H9 (cell line): Measurements from ENCODE around the gene CHPF2. TPM values are rescaled to one million over a fixed set of nuclear protein-coding genes. Genes with fewer than 3 reads are reported as not detected.

ENCODE experiments used
- DNase-seq: peaks from one replicate; pipeline ENCODE4 v3.0.0-alpha.2; 2017
- H2AFZ ChIP-seq: one replicate; pipeline ENCODE4 v1.6.1; 2013; ENCODE audit warnings: mild to moderate bottlenecking, low read length, control low read depth, moderate library complexity
- H2AK5ac ChIP-seq: 2 replicates; pipeline ENCODE4 v1.6.1; 2013; ENCODE audit warnings: low read length, control low read depth, mixed read lengths; ENCODE audit not compliant: insufficient read length
- H2BK120ac ChIP-seq: one replicate; pipeline ENCODE4 v1.6.1; 2013; ENCODE audit warnings: low read depth, mild to moderate bottlenecking, low read length, control low read depth, inconsistent platforms; ENCODE audit not compliant: poor library complexity, severe bottlenecking
- H2BK12ac ChIP-seq: 2 replicates; pipeline ENCODE4 v1.6.1; 2013; ENCODE audit warnings: low read length, control low read depth, mixed read lengths, low read depth; ENCODE audit not compliant: insufficient read length
- H2BK15ac ChIP-seq: 2 replicates; pipeline ENCODE4 v1.6.1; 2013; ENCODE audit warnings: low read depth, low read length, control low read depth
- H2BK20ac ChIP-seq: one replicate; pipeline ENCODE4 v1.6.1; 2013; ENCODE audit warnings: low read depth, mild to moderate bottlenecking, low read length, control low read depth, inconsistent platforms; ENCODE audit not compliant: poor library complexity, severe bottlenecking
- H2BK5ac ChIP-seq: 2 replicates; pipeline ENCODE4 v1.6.1; 2013; ENCODE audit warnings: low read length, control low read depth, mixed read lengths; ENCODE audit not compliant: insufficient read length
- H3K14ac ChIP-seq: 2 replicates; pipeline ENCODE4 v1.6.1; 2013; ENCODE audit warnings: low read length, control low read depth; ENCODE audit not compliant: insufficient read depth
- H3K18ac ChIP-seq: 2 replicates; pipeline ENCODE4 v1.6.1; 2013; ENCODE audit warnings: low read depth, mild to moderate bottlenecking, mixed read lengths, low read length, control low read depth; ENCODE audit not compliant: insufficient read length
- H3K23ac ChIP-seq: 2 replicates; pipeline ENCODE4 v1.6.1; 2013; ENCODE audit warnings: low read length, control low read depth, mixed read lengths, low read depth; ENCODE audit not compliant: insufficient read length
- H3K23me2 ChIP-seq: 2 replicates; pipeline ENCODE4 v1.6.1; 2013; ENCODE audit warnings: low read depth, mild to moderate bottlenecking, mixed read lengths, low read length, control low read depth; ENCODE audit not compliant: insufficient read length, poor library complexity, severe bottlenecking
- H3K27ac ChIP-seq: 2 replicates; pipeline ENCODE4 v1.5.1; 2013; ENCODE audit warnings: low read length, control low read depth, mixed read lengths, low read depth; ENCODE audit not compliant: insufficient read length
- H3K27me3 ChIP-seq: 2 replicates; pipeline ENCODE4 v1.6.1; 2013; ENCODE audit warnings: low read length, control low read depth, inconsistent platforms; ENCODE audit not compliant: insufficient read depth
- H3K4ac ChIP-seq: 2 replicates; pipeline ENCODE4 v1.6.1; 2013; ENCODE audit warnings: low read depth, mild to moderate bottlenecking, control low read depth, inconsistent platforms, low read length, moderate library complexity
- H3K4me1 ChIP-seq: 2 replicates; pipeline ENCODE4 v1.6.1; 2013; ENCODE audit warnings: low read length, control low read depth, inconsistent platforms; ENCODE audit not compliant: insufficient read depth
- H3K4me2 ChIP-seq: 2 replicates; pipeline ENCODE4 v1.6.1; 2013; ENCODE audit warnings: low read length, control low read depth, mixed read lengths; ENCODE audit not compliant: insufficient read length, insufficient read depth
- H3K56ac ChIP-seq: 2 replicates; pipeline ENCODE4 v1.6.1; 2013; ENCODE audit warnings: low read depth, mild to moderate bottlenecking, mixed read lengths, low read length, control low read depth; ENCODE audit not compliant: insufficient read length
- H3K79me1 ChIP-seq: 2 replicates; pipeline ENCODE4 v1.6.1; 2013; ENCODE audit warnings: low read depth, mild to moderate bottlenecking, moderate library complexity, low read length, control low read depth, inconsistent platforms; ENCODE audit not compliant: insufficient read depth, poor library complexity, severe bottlenecking
- H3K79me2 ChIP-seq: 2 replicates; pipeline ENCODE4 v1.6.1; 2013; ENCODE audit warnings: low read length, control low read depth, inconsistent platforms; ENCODE audit not compliant: insufficient read depth
- H3K9ac ChIP-seq: 2 replicates; pipeline ENCODE4 v1.6.1; 2013; ENCODE audit warnings: low read length, control low read depth, mixed read lengths; ENCODE audit not compliant: insufficient read length; ENCODE audit errors: extremely low read depth
- H3K9me3 ChIP-seq: one replicate; pipeline ENCODE4 v1.6.1; 2013; ENCODE audit warnings: low read depth, low read length, inconsistent platforms; ENCODE audit not compliant: control insufficient read depth
- H3T11ph ChIP-seq: one replicate; pipeline ENCODE4 v1.6.1; 2013; ENCODE audit warnings: mild to moderate bottlenecking, low read length, control low read depth, inconsistent platforms
- H4K20me1 ChIP-seq: one replicate; pipeline ENCODE4 v1.6.1; 2013; ENCODE audit not compliant: control insufficient read depth, insufficient read length, insufficient read depth
- H4K5ac ChIP-seq: 2 replicates; pipeline ENCODE4 v1.6.1; 2013; ENCODE audit warnings: low read depth, mild to moderate bottlenecking, mixed read lengths, low read length, control low read depth; ENCODE audit not compliant: insufficient read length
- H4K8ac ChIP-seq: replicated peaks from 2 replicates; pipeline ENCODE4 v1.6.1; 2013; ENCODE audit warnings: low read length, control low read depth, mixed read lengths, low read depth; ENCODE audit not compliant: insufficient read length
- H4K91ac ChIP-seq: 2 replicates; pipeline ENCODE4 v1.6.1; 2013; ENCODE audit warnings: low read depth, mild to moderate bottlenecking, moderate library complexity, mixed read lengths, low read length, control low read depth; ENCODE audit not compliant: insufficient read length
- H3K27ac Mint-ChIP-seq, 3 experiments: 2 replicates in 2 of 3; 3 replicates in 1 of 3; pipeline ENCODE4 v1.8.0; 2020 to 2021; ENCODE audit warnings: mixed read lengths in 3 of 3, mild to moderate bottlenecking in 1 of 3, moderate library complexity in 1 of 3
- H3K27me3 Mint-ChIP-seq: 2 replicates; pipeline ENCODE4 v1.8.0; 2021; ENCODE audit warnings: low read depth, mild to moderate bottlenecking, moderate library complexity, mixed read lengths
- H3K36me3 Mint-ChIP-seq, 3 experiments: 2 replicates in 2 of 3; 3 replicates in 1 of 3; pipeline ENCODE4 v1.8.0; 2020 to 2021; ENCODE audit warnings: low read depth in 3 of 3, mixed read lengths in 3 of 3; ENCODE audit not compliant: insufficient read depth in 1 of 3
- H3K4me1 Mint-ChIP-seq, 2 experiments: 2 replicates each; pipeline ENCODE4 v1.8.0; 2020; ENCODE audit warnings: mixed read lengths in 2 of 2
- H3K4me3 Mint-ChIP-seq, 2 experiments: 2 replicates in 1 of 2; 3 replicates in 1 of 2; pipeline ENCODE4 v1.8.0; 2020 to 2021; ENCODE audit warnings: mild to moderate bottlenecking in 2 of 2, mixed read lengths in 2 of 2, moderate library complexity in 1 of 2
- H3K9me3 Mint-ChIP-seq, 2 experiments: 2 replicates in 1 of 2; 3 replicates in 1 of 2; pipeline ENCODE4 v1.8.0; 2020; ENCODE audit warnings: mild to moderate bottlenecking in 2 of 2, mixed read lengths in 2 of 2, moderate library complexity in 1 of 2
- WGBS: extraction: QIAGEN DNeasy Blood & Tissue Kit; methylation state at CpG from one replicate; pipeline ENCODE4 v1.1.7; 2013; ENCODE audit warnings: missing lambda C conversion rate, low lambda C conversion rate, mixed read lengths; ENCODE audit not compliant: insufficient read length; ENCODE audit errors: extremely low coverage; 5-methylcytosine and 5-hydroxymethylcytosine counted together
- total RNA-seq: library from RNA; stranded (reverse); gene quantifications from 2 replicates; pipeline ENCODE4 v1.2.1, GENCODE V29; 2021
- TF ChIP-seq, protein P1 (sequence below): fragments of 200-600 bp; sonication (generic); conservative IDR thresholded peaks from 3 replicates; pipeline ENCODE4 v1.8.0; 2021; ENCODE audit warnings: antibody characterized with exemption, mild to moderate bottlenecking

CHPF2 gene
- total RNA-seq, 1 experiment from 2014 or later, result 25.7 TPM

DNA sequence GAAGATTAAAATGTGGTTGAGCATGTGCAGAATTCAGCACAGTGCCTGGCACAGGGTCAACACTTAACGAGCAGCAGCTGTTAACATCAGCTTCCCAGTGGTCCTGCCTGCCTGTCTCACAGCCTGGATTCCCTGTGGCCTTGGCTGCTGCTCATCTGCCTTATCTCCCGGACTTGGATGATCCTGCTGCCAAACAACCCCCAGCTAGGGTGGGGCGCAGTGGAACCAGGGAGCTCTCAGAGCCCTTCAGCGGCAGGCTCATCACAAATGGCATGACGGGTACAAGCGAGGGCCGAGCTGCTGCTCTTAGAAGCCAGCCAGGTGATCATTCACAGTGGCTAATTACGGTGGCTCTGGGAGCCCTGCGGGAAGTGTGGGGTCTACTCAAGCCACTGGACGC is 29.2 kb downstream of the CHPF2 start:
- Mint-ChIP-seq H3K4me3 (no peak overlapping the region), H3K27me3 (peaks cover 72% of the 10 kb centered on the region), H3K4me1 (peaks cover 4 to 12% of the 10 kb centered on the region in 2 experiments), H3K36me3 (no peaks in the 10 kb centered on the region; a peak in 1 of 7 replicates), H3K9me3 (no peaks in the 10 kb centered on the region; a peak in 1 of 5 replicates), H3K27ac (no peak overlapping the region)
- Histone ChIP-seq H3K4me2 (no peak overlapping the region), H3K27me3 (no peaks in the 10 kb centered on the region), H2BK15ac (no peak overlapping the region), H4K20me1 (no peaks in the 10 kb centered on the region), H2BK12ac (no peak overlapping the region), H3K23me2 (no peaks in the 10 kb centered on the region), H2AFZ (no peak overlapping the region), H2AK5ac (no peak overlapping the region), H3K9me3 (no peaks in the 10 kb centered on the region), H4K5ac (no peak overlapping the region), H3K79me1 (no peaks in the 10 kb centered on the region), H3K14ac (no peak overlapping the region), H3K27ac (no peak overlapping the region), H3T11ph (no peak overlapping the region), H3K4me1 (no peaks in the 10 kb centered on the region), H3K9ac (no peak overlapping the region), H2BK120ac (no peak overlapping the region), H3K79me2 (no peaks in the 10 kb centered on the region), H2BK20ac (no peak overlapping the region), H4K8ac (no peak overlapping the region), H3K56ac (no peak overlapping the region), H3K23ac (no peak overlapping the region), H3K4ac (no peak overlapping the region), H2BK5ac (no peak overlapping the region), H3K18ac (no peak overlapping the region), H4K91ac (no peak overlapping the region)
- TF ChIP-seq, protein P1, sequence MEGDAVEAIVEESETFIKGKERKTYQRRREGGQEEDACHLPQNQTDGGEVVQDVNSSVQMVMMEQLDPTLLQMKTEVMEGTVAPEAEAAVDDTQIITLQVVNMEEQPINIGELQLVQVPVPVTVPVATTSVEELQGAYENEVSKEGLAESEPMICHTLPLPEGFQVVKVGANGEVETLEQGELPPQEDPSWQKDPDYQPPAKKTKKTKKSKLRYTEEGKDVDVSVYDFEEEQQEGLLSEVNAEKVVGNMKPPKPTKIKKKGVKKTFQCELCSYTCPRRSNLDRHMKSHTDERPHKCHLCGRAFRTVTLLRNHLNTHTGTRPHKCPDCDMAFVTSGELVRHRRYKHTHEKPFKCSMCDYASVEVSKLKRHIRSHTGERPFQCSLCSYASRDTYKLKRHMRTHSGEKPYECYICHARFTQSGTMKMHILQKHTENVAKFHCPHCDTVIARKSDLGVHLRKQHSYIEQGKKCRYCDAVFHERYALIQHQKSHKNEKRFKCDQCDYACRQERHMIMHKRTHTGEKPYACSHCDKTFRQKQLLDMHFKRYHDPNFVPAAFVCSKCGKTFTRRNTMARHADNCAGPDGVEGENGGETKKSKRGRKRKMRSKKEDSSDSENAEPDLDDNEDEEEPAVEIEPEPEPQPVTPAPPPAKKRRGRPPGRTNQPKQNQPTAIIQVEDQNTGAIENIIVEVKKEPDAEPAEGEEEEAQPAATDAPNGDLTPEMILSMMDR, result no peak
- DNase-seq, result no peak
- WGBS, result no CpG with 5 or more reads among the region's 10 CpGs
